ENCODE data around the gene CPVL. TPM values are rescaled to one million over a fixed set of nuclear protein-coding genes. Genes with fewer than 3 reads are reported as not detected.

CPVL gene
- total and polyA plus RNA-seq, 2 experiments from 2014 or later = 31.9 to 37.8 TPM

- TF ChIP-seq ZNF462 (CRISPR knock-in tag; IDR thresholded peaks at IDR 0.05) = no peak
These were observed 153.0 kb downstream of the CPVL start (continued) for GRCh38 chr7:28993371-28993770.

- Histone ChIP-seq H3K4me2 (no peak overlapping the region), H2AFZ (no peak overlapping the region), H3K27ac (ENCODE audit: low read depth) (no peak overlapping the region), H3K4me3 (no peak overlapping the region), H3K4me1 (ENCODE audit: insufficient read depth) (peaks cover 7% of the 10 kb centered on the region), H3F3A (replicated peaks; ENCODE audit: low read depth) (no peaks in the 10 kb centered on the region), H4K20me1 (replicated peaks; ENCODE audit: insufficient read depth) (no peaks in the 10 kb centered on the region), H3K36me3 (ENCODE audit: insufficient read depth) (no peaks in the 10 kb centered on the region), H3K27me3 (ENCODE audit: insufficient read depth) (no peaks in the 10 kb centered on the region), H3K79me2 (replicated peaks; ENCODE audit: insufficient read depth) (no peaks in the 10 kb centered on the region), H3K9me2 (ENCODE audit: insufficient read depth) (no peaks in the 10 kb centered on the region)
- Mint-ChIP-seq H3K27ac (no peak overlapping the region), H3K4me1 (peaks cover 14% of the 10 kb centered on the region), H3K9me3 (no peaks in the 10 kb centered on the region), H3K4me3 (no peak overlapping the region), H3K36me3 (ENCODE audit: low read depth) (no peaks in the 10 kb centered on the region), H3K27me3 (ENCODE audit: insufficient read depth, low read depth, poor library complexity) (peaks cover 2% of the 10 kb centered on the region)
- ATAC-seq (no peak), DNase-seq (ENCODE audit: low spot score) (no peak)
- no peak for TF ChIP-seq JUNB (IDR thresholded peaks at IDR 0.05; ENCODE audit: unreplicated experiment)
- no peak for TF ChIP-seq ZNF331 (CRISPR knock-in tag; IDR thresholded peaks at IDR 0.05; ENCODE audit: low read depth)
- no peak for TF ChIP-seq EZH2phosphoT487 (IDR thresholded peaks at IDR 0.05; ENCODE audit: unreplicated experiment)
- no peak for TF ChIP-seq ZNF462 (CRISPR knock-in tag; IDR thresholded peaks at IDR 0.05)
- TF ChIP-seq NANOG (IDR thresholded peaks at IDR 0.05; ENCODE audit: borderline replicate concordance) = no peak
- no peak for TF ChIP-seq EZH2 (IDR thresholded peaks at IDR 0.05; ENCODE audit: low read depth, unreplicated experiment)
- TF ChIP-seq STAT1 (IDR thresholded peaks at IDR 0.05; ENCODE audit: unreplicated experiment) = no peak
- TF ChIP-seq CREB1 (CRISPR knock-in tag; IDR thresholded peaks at IDR 0.05; ENCODE audit: low read depth) = no peak
- no peak for TF ChIP-seq ETS1 (IDR thresholded peaks at IDR 0.05)
These were observed 153.5 kb downstream of the CPVL start for GRCh38 chr7:28992798-28993197.
